K562 (cell line): Measurements from ENCODE around the gene SPACA9.

ENCODE experiments used
- ARHGAP35 ChIP-seq: fragments of 450-650 bp; IDR thresholded peaks from 2 replicates; pipeline ENCODE4 v1.6.1; 2018; ENCODE audit not compliant: partially characterized antibody
- ATF4 ChIP-seq: fragments of 450-650 bp; formaldehyde crosslinking; IDR thresholded peaks from 2 replicates; pipeline ENCODE4 v1.4.0; 2022; ENCODE audit warnings: mild to moderate bottlenecking, moderate library complexity
- CTCF ChIP-seq, 3 experiments: IDR thresholded peaks in 2 of 3; conservative IDR thresholded peaks in 1 of 3; 2 replicates each; pipeline ENCODE4 v1.5.1; 2011 to 2012; ENCODE audit warnings: low read length in 3 of 3, mild to moderate bottlenecking in 3 of 3, control low read depth in 2 of 3, improper control_type of control experiment in 1 of 3, inconsistent platforms in 1 of 3, low read depth in 1 of 3, mixed read lengths in 1 of 3, moderate library complexity in 1 of 3; ENCODE audit not compliant: insufficient read depth in 2 of 3
- EGR1 ChIP-seq: fragments of 450-650 bp; conservative IDR thresholded peaks from 2 replicates; pipeline ENCODE4 v1.6.1; 2017; ENCODE audit warnings: mild to moderate bottlenecking
- ELF1 ChIP-seq: fragments of 200-800 bp; sonication (Bioruptor generic); IDR thresholded peaks from 2 replicates; pipeline ENCODE4 v1.6.1; 2016; ENCODE audit warnings: missing genetic modification characterization, missing compliant biosample characterization
- ELK1 ChIP-seq: sonication (generic); formaldehyde crosslinking; IDR thresholded peaks from 2 replicates; pipeline ENCODE4 v1.8.1; 2022; ENCODE audit warnings: missing genetic modification reagents
- LCOR ChIP-seq: sonication (generic); formaldehyde crosslinking; IDR thresholded peaks from 2 replicates; pipeline ENCODE4 v1.8.0; 2022; ENCODE audit warnings: mild to moderate bottlenecking, missing genetic modification reagents
- PML ChIP-seq: IDR thresholded peaks from 2 replicates; pipeline ENCODE4 v1.6.1; 2012; ENCODE audit warnings: low read length, inconsistent platforms
- POLR2AphosphoS5 ChIP-seq: IDR thresholded peaks from 2 replicates; pipeline ENCODE4 v1.6.1; 2011; ENCODE audit warnings: mild to moderate bottlenecking, low read depth, low read length, moderate library complexity; ENCODE audit not compliant: control insufficient read depth, insufficient read depth
- PREB ChIP-seq: sonication (generic); formaldehyde crosslinking; IDR thresholded peaks from 2 replicates; pipeline ENCODE4 v1.8.1; 2023; ENCODE audit warnings: mild to moderate bottlenecking, missing genetic modification reagents
- SP1 ChIP-seq: sonication (generic); formaldehyde crosslinking; IDR thresholded peaks from 2 replicates; pipeline ENCODE4 v1.8.1; 2022; ENCODE audit warnings: mild to moderate bottlenecking, missing genetic modification reagents
- TAF1 ChIP-seq: IDR thresholded peaks from 2 replicates; pipeline ENCODE4 v1.6.1; 2011; ENCODE audit warnings: mild to moderate bottlenecking, low read length, moderate library complexity; ENCODE audit not compliant: insufficient read depth, control insufficient read depth, severe bottlenecking; ENCODE audit errors: extremely low read depth
- ZNF507 ChIP-seq: conservative IDR thresholded peaks from 2 replicates; pipeline ENCODE4 v1.6.1; 2017; ENCODE audit warnings: missing genetic modification characterization, missing compliant biosample characterization

- no peak for TF ChIP-seq POLR2AphosphoS5
- no peak for TF ChIP-seq ZNF507 (tag)
- TF ChIP-seq ELK1: no peak
- TF ChIP-seq CTCF (IDR thresholded peaks at IDR 0.05 in 2 of 3, conservative IDR thresholded peaks at IDR 0.05 in 1 of 3; ENCODE audit: insufficient read depth in 2 of 3, low read depth in 1 of 3, low read length in 3 of 3): no peak
- TF ChIP-seq SP1: no peak
- no peak for TF ChIP-seq ARHGAP35
- TF ChIP-seq TAF1: no peak
- no peak for TF ChIP-seq ATF4
- TF ChIP-seq PREB: no peak
- TF ChIP-seq LCOR (CRISPR knock-in tag): no peak
- TF ChIP-seq PML: no peak
- TF ChIP-seq ELF1 (tag): no peak
- TF ChIP-seq EGR1: no peak
Observed at GRCh38 chr9:132927704-132928103, 49.0 kb downstream of the SPACA9 start.
